Kidney capillary endothelial cell (primary cell): ENCODE results near the gene BRD3OS.

Experiments used
- DNase-seq: peaks from one replicate; pipeline ENCODE4 v3.0.0-alpha.2; 2018; ENCODE audit warnings: low spot score

Gene BRD3OS

DNA sequence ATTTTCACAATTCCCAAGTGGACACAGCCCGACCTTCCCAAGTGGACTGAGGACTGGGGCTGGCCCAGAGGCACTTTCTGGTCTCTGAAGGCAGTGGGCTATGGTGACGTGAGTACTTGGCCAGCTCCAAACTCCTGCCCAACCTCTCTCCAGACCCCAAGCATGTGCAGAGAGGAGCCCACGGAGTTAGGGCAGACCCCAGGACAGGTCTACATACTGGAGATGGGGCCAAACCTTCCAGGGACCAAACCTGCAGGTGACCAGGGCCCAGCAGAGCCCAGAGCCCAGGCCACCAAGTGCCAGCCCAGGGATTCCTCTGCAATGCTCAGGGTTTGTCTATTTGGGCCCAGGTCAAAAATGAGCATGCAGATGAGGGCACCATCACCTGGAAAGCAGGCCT lies 27.2 kb downstream of the BRD3OS start:
- no peak for DNase-seq

DNA sequence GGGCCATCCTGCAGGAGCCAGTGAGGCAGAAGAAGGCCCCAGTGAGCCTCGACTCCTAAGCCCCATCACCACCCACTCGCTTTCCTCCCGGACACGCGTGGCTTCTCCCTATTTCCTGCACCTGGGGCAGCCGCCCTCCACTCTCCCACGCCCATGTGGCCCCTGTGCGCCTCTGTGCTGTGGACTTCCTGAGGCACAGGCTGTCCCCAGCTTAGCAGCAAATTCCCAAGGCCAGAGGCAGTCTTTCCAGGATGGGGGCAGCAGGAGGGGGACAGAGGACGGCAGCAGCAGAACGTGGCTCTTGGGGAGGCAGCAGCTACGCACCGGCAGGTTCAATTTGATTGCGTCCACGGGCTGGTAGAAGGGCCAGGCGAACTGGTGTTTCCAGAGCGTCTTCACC lies 27.7 kb downstream of the BRD3OS start:
- no peak for DNase-seq

DNA sequence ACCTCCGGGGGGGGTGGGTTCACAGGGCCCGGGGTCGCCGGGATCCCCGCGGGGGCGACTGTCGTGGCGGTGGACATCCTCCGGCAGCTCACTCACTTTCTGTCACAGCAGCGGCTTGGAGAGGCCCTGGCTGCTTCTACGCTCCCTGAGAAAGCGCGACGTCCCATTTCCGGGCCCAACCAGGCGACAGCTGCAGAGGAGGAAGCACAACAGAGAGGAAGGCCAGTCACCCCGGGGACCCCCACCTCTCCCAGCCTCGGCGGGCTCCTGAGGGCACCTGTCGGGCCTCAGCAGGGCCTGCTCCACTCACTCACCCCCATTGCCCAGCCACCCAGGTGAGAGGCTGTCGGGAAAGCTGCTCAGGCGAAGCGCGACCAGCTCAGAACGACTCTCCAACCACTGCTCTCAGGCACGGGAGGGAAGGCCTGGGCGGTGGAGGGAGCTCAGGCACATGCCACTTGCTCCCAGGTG lies 28.2 kb downstream of the BRD3OS start:
- DNase-seq = no peak

DNA sequence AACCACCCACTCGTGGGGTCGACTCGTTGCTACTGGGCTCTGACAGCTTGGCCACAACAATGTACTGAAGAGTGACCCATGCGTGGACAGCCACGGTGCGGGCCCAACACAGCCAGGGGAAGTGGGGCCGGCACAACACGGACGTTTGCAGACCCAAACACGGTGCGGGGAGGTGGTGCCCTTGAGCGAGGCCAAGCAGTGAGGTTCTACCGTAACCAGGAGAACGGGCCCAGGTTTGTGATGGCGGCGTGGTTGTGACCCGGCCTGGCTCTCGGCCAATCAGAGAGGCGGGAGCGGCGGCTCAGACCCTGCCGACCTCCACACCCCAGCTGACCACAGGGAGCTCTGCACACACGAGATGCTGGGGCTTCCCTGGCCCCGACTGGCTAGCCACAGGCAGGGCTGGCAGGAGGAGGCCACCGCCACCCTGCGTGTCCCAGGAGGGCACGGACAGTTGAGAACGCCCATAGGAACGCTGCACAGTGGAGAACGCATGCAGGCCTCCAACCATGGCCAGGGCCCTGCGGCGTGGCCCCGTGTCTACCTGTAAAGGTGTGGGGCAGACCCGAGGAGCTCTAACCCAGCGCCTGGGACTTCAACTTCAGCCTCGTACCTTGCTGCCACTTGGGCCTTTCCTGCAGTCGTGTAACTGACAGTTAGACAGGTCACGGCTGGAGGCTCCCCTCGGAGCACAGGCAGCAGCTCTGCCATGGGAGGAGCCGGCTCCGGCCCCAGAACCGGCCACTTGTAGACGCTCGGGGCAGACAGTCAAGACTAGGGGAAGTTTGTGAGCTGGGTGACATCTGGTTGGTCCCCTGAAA lies 28.9 kb downstream of the BRD3OS start:
- no peak for DNase-seq

DNA sequence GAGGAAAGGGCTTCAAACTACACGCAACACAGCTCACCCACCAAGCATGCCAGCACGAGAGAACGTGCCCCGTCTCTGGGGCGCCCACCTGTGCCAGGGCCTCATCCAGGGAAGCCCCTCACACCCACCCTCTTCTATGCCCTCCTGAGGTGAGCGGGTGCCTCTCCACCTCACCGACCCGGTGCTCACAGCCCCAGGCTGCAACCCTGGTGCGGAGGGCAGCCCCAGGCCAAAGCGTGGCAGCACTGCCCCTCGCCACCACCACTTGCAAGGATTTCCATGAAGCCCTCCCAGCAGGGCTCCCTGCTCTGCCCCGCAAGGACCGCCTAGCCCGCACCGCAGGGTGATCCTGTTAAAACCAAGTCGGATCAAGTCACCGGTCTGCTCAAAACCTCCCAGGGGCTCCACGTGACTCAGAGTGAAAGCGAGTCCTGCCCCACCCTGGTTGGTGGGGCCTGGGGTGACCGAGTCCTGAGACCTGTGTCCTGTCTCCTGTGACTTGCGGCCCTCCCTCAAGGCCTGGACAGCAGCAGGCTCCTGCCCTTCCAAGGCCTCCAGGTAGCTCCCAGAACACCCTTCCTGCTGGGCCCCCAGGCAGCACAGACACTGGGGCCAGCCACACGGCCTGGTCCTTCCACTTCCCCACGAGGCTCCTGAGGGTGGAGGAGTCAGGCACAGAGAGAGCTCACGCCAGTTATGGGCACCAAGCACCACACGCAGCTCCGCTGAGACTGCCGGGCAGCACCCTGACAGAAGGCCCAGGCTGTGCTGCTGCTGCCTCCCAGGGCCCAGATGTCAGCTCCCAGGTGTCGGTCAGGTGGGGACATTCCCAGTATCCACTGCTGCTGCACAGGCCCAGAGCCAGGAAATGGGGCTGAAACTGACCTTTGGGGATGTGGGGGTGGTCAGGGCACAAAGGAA lies 29.9 kb downstream of the BRD3OS start:
- no peak for DNase-seq

DNA sequence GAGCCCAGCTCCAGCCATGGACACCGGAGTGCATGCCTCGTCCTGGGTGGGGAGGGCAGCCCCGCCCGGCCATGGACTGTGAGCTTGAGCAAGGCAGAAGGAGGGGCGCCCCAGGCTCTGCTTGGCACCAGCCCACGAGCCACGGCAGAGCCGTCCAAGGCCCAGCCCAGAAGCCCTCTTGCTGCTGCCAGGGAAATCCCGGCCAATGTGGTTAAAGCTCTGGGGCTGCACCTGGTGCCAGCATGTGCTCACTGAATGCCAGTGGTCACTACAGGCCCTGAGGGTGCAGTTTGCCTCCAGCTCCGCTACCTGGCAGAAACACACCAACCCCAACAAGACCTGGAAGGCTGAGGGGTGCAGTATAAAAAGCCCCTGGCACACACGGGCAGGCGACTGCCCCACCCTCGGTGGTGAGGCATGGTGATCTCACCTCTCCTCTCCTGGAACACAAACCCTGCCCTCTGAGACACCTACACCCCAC lies 30.7 kb downstream of the BRD3OS start:
- DNase-seq = no peak

DNA sequence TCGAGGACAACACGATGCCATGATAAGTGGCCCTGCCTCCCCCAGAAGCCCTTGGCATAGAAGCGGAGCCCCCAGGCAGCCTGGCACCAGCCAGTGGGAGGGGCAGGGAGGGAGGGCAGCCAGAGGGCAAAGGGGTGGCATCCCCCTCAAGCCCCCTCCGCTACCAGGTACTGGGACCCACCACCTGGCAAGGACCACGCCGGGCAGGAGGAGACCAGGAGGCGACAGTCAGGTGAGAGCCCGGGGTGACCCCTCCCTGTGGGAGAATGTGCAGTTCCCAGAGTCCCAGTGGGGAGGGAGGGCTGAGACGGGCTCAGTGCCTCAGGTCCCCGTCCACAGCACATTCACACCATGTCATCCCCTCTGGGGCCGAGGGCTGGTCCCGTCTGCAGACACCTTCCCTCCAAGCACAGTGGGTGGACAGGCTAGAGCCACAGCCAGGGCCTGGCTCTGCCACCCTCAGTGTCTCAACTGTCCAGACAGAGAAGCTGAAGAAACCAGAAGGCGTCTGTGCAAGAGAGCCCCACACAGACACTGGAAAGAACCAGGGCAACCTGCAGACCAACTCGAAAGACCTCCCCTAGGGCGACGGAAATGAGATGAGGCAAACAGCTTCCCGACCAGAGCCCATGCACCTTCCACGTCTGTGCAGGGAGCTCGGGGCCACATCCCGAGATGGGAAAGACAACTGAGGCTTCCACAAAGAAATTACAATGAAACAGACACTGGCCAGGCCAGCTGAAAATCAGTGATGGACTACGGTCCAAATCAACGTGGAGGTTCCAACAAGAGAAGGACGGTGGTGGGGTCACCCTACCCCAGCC lies 31.4 kb downstream of the BRD3OS start:
- DNase-seq = no peak

DNA sequence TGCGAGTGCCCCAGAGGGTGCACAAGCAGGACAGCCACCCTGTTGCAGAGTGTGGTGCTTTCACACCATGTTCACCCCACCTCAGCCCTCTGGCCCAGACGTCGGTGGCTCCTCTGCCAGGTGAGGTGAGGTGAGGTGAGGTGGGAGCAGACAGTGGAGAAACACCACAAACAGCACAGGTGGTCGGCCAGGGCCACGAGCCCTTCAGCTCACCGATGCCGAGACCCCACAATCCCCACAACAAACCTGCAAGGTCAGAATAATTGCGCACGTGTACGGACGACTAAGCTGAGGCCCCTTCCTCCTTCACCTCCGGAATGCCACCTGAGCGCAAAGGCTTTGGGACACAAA lies 32.0 kb downstream of the BRD3OS start:
- no peak for DNase-seq

DNA sequence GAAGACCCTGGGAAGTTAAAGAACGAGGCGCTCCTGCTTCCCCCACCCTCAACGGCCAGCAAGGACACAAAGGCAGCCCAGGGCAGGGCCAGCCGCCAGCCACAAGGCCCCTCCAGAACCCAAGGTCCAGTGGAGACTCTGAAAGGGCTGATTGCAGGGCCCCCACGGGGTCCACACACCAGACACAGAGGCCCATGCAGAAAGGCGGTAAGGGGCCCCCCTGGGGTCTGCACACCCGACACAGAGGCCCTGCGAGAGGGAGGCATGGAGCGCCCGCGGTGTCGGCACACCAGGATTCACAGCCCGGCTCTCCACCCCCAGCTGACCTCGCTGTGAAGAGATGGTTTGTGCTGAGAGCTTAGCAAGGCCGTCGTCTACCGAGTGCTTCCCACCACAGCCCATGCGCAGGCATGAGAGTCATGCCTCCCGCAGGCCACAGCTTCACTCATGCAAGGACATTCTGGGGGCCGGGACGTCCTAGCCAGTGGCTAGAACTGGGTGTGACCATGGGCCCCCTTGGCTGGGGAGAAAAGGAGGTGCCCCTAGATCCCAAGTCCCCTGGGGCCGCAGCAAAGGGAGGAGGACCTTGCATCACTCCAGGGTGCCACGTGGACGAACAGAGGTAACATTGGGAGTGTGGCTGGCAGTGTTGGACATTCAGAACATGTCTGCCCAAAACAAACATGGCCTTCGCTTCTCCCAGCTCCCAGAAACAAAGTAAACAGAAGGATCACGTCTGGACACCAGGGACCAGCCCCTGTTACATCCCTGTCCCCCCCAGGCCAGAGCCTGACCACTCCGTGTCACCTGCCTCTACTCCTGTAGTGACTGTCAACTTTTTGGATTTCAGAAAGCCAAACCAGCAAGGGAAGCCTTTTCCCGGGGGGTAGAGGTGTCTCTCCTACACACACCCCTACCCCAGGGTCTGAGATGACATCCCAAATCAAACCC lies 32.7 kb downstream of the BRD3OS start:
- DNase-seq = no peak

DNA sequence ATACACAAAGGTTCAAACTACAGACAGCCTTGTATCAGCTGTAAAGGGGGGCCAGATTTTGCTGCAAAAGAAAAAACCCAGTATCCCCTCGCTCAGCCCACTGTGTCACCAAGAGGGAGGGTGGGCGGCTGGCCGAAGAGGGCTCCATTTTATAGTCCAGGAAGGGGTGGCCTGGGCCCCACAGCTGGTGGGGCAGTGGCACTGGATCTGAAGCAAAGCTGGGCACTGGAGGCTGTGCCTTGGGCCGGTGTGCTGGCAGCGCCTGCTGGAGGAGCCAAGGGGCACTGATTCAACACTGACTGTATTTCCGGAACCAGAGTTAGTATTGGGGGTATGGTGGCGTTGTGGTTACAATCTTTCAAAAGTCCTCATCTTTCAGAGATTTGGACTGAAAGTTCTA lies 33.4 kb downstream of the BRD3OS start:
- no peak for DNase-seq

DNA sequence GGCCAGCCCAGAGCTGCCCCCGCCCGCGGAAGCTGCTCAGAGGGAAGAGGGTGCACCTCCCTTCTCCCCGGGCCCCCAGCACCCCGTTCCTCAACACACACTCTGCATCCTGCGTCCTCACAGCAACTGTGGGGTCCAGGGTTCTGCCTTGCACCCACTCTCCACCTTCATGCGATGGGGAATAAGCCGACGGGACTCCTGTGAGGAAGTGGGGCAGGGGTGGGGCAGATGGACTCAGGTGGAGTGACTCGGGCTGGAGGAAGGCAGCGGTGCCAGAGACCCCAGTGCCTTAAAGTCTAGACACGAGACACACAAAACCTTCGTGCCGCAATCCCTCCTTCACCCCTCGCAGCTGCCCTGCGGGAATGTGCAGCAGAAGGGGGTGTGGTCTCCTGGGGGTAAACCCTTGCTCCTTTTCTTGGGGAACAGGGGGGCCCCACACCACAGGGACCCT lies 33.9 kb downstream of the BRD3OS start:
- no peak for DNase-seq

DNA sequence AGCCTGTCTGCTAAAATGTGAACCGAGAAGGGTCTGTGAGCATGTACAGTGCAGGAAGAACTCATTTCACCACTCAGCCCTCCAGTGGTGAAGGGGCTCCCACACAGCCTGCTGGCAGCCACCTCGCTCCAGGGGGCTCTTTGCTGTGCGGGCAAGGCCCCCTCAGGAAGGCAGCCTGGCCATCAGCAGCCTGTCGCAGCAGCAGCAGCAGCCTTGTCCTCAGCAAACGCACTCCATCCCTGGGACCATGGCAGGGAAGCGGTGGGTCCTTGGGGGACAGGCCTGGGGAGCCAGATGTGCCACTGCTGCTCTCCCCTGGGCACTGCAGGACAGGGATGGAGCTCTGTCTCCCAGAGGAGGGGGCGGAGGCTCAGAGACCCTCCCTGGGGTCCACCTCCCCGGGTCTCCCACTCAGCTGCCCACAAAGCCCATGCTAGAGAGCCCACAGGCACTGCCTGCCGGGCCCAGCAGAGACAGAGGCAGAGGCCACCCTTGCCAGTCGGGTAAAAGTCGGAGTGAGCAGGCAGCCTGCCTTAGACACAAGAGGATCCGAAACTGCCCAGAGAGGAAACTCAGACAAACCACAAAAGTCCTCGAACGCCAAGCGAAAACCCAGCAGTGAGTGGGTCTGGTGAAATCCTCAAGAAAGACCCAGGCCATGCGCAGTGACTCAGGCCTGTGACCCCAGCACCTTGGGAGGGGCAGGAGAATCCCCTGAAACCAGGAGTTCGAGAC lies 34.5 kb downstream of the BRD3OS start:
- no peak for DNase-seq

DNA sequence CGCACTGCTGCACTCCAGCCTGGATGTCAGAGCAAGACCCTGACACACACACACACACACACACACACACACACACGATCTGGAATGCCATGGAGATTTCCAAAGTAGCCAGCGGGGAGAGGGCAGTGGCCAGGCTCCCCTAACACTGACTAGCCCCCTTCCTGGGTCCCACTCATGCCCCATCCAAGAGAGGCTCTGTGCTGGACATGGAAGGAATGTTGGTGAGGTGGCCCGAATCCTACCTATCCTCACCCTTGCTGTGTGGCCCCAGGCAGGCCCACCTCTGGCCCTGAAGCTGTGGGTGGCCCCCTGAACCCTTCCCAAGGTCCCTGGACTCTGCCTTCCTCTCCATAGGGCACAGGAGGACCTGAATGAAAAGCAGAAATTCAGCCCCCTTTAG lies 35.3 kb downstream of the BRD3OS start:
- DNase-seq = no peak

DNA sequence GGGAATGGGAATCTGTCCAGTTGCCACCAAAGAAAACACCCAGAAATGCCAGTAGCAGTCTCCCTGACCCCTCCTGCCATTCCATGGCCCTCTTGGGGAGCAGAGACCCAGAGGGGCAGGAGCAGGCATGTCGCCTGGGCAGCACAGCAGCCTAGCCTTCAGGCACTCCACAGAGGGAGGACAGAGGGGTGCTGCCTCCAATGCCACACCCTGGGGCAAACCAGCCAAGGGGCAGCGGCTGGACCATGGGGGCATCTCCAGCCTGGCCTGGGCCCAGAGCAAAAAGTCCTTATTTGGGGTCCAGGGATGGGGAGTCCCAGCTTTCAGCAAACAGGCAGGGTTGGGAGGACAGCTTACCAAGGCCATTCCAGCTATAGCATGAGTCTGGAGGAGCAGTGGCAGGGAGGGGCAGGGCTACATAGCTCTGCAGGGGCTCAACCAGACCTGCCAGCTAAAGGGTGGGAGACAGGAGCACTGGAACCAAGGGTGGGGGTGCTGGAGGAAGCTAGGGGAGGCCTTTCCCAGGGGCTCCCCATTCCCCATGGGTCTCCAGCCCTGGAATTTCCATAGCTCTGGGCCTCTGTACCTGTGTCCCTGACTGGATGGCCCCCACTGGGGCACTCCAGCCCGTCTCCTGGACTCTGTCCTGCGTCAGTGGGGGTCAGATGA lies 35.9 kb downstream of the BRD3OS start:
- no peak for DNase-seq

DNA sequence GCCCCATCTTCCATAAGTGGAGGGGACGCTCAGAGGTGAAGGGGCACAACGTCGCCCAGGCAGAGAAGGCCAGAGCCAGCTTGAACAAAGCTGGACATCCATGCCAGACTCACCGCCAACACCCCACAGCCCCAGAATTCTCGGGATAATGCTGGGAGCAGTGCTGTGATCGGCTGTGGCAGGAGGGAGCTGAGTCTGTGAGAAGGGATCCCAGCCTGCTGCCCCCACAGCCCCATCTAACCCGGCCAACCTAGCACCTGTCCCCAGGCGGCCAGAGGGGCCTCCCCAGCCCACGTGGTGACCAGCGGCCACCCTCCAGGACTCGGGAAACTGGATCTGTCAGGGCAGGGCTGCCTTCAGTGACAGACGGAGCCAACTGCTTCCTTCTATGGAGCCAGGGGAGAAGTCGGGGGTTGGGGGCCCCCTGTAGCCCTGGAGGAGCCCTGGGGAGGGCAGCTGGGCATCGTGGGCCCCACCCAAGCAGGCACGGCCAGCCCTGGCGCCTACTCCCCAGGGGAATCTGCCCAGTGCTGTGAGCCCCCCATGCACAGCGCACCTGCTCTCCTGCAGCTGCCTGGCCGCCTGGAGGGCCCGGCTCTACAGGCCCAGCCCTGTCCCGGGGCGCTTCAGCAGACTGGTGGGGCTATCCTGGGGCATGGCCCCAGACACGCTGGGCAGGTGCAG lies 36.5 kb downstream of the BRD3OS start:
- no peak for DNase-seq

DNA sequence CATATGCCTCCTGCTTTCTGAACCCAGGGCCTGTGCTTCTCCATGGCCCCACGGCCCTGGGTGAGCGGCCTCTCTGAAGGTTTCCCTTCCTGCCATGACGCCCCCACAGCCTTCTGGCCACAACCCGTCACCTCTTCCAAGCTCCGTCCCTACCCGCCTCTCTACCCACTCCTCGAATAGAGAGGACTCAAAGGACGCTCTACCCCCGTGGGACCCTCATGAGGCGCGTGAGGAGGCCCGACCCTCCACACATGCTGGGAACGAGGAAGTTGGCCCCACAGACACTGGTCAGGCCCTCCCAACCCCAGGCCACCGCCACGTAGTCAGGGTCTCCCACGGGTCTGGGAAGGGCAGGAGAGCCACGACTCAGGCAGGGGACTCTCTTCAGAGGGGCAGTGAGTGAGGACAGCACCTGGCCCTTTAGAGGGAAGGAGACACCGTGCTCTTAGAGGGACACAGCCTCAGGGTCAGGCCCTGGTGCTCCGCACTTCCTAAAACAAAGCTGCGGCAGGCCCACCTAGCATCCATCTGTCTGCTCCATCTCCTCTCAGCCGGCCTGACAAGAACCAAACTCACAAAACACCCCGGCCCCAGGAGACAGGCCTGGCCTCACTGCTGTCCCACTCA lies 37.3 kb downstream of the BRD3OS start:
- DNase-seq = no peak

DNA sequence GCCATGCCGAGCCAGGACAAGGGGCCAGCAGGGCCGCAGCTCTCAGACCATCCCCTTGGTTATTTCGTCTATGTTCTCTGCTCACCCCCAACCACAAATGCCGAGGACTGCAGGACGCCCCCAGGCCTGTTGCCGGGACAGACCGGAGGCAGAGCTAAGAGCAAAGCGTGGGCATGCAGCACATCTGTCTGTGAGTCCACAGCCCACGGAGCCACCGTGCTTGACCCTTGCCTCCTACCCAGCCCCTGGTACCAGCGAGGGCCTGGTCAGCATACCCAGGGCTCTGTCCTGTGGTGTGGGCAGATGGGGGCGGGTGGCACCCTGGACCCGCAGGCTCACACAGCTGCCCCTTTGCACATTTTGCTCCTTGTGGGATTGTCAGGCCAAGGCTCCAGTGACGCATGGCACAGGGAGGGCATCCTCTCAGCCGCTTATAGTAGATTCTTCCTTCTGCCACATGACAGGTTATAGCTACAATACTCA lies 37.8 kb downstream of the BRD3OS start:
- DNase-seq = no peak
